HEK293T (cell line): Measurements from ENCODE around the gene DNAJC5.

Source experiments
- ARNT ChIP-seq: fragments of 450-650 bp; IDR thresholded peaks from 2 replicates; pipeline ENCODE4 v1.6.1; 2017; ENCODE audit warnings: mild to moderate bottlenecking
- BHLHE40 ChIP-seq: fragments of 450-650 bp; IDR thresholded peaks from 2 replicates; pipeline ENCODE4 v1.6.1; 2016; ENCODE audit warnings: mild to moderate bottlenecking, moderate library complexity, borderline replicate concordance
- CTBP1 ChIP-seq: fragments of 450-650 bp; IDR thresholded peaks from 2 replicates; pipeline ENCODE4 v1.6.1; 2016; ENCODE audit warnings: borderline replicate concordance
- ELF4 ChIP-seq: fragments of 450-650 bp; IDR thresholded peaks from 2 replicates; pipeline ENCODE4 v1.6.1; 2017; ENCODE audit warnings: antibody characterized with exemption
- FOXA1 ChIP-seq: fragments of 450-650 bp; IDR thresholded peaks from 2 replicates; pipeline ENCODE4 v1.6.1; 2016; ENCODE audit warnings: mild to moderate bottlenecking
- FOXK2 ChIP-seq: fragments of 450-650 bp; IDR thresholded peaks from 2 replicates; pipeline ENCODE4 v1.6.1; 2016; ENCODE audit warnings: mild to moderate bottlenecking
- FOXM1 ChIP-seq: fragments of 450-650 bp; IDR thresholded peaks from 2 replicates; pipeline ENCODE4 v1.6.1; 2017; ENCODE audit warnings: mild to moderate bottlenecking, borderline replicate concordance
- PKNOX1 ChIP-seq: fragments of 450-650 bp; IDR thresholded peaks from 2 replicates; pipeline ENCODE4 v1.6.1; 2016
- SP1 ChIP-seq: fragments of 450-650 bp; IDR thresholded peaks from 2 replicates; pipeline ENCODE4 v1.6.1; 2017
- SUZ12 ChIP-seq: fragments of 450-650 bp; IDR thresholded peaks from 2 replicates; pipeline ENCODE4 v1.6.1; 2016; ENCODE audit warnings: mild to moderate bottlenecking
- TARDBP ChIP-seq: fragments of 450-650 bp; IDR thresholded peaks from 2 replicates; pipeline ENCODE4 v1.6.1; 2016

DNA sequence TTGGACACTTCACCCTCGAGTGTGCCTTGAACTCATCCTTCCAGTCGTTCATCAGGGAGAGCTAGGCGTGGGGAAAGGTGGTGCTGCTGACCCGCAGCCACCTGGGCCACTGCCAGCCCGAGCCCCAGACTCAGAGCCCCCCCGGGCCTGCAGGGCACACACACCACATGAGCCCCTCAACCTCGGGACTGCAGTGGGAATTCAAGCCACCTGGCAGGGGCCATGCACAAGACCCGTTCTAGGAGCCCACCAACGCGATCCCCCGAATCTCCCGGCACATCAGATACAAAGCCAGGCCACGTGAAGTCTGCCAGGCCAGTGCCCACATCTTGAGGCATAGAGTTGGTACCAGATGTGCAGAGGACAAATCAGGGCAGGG lies 72.0 kb downstream of the DNAJC5 start:
- TF ChIP-seq TARDBP (no peak), PKNOX1 (no peak), SP1 (no peak), ELF4 (no peak), SUZ12 (no peak), FOXM1 (no peak), CTBP1 (no peak), FOXA1 (no peak), FOXK2 (no peak), BHLHE40 (no peak), ARNT (no peak)
